Lower lobe of right lung (tissue), 2 donors: ENCODE results near the gene SIGLEC5. TPM values are rescaled to one million over a fixed set of nuclear protein-coding genes. Genes with fewer than 3 reads are reported as not detected.

ENCODE experiments used
- ATAC-seq, 2 donors: fragments of 200-7000 bp; cut with Tn5 transposase; one replicate each; pipeline ENCODE4 v1.9.1; 2020 to 2022; ENCODE audit warnings: mild to moderate bottlenecking in 2 of 2, moderate library complexity in 2 of 2
- DNase-seq: peaks from one replicate; pipeline ENCODE4 v3.0.0-alpha.2; 2020
- H3K27ac ChIP-seq: fragments of 200-600 bp; one replicate; pipeline ENCODE4 v1.8.0; 2022
- H3K27me3 ChIP-seq: fragments of 200-600 bp; one replicate; pipeline ENCODE4 v1.8.0; 2022; ENCODE audit warnings: low read depth
- H3K36me3 ChIP-seq: fragments of 200-600 bp; one replicate; pipeline ENCODE4 v1.8.0; 2022; ENCODE audit warnings: mild to moderate bottlenecking
- H3K4me1 ChIP-seq: fragments of 200-600 bp; one replicate; pipeline ENCODE4 v1.8.0; 2022
- H3K4me3 ChIP-seq: fragments of 200-600 bp; one replicate; pipeline ENCODE4 v1.8.0; 2022; ENCODE audit warnings: mild to moderate bottlenecking
- H3K9me3 ChIP-seq: fragments of 200-600 bp; one replicate; pipeline ENCODE4 v1.8.0; 2022
- intact Hi-C: fragments of 100-400 bp; cut with DNase I; formaldehyde crosslinking; loops from one replicate; pipeline ENCODE4 v1.11.0; 2022
- total RNA-seq: library from RNA; stranded (reverse); fragmentation: NEBNext Ultra II Directional; extraction: Animal tissue kit (Norgen Biotek cat#: 25700); gene quantifications from one replicate; pipeline ENCODE4 v1.2.1, GENCODE V29; 2021
- TF ChIP-seq, protein P1 (sequence below): fragments of 200-600 bp; IDR thresholded peaks from one replicate; pipeline ENCODE4 v1.8.0; 2022; ENCODE audit warnings: antibody characterized with exemption, mild to moderate bottlenecking
- donor health status: DM: no; HTN: yes; CAD: no; lungs with severe emphysema.

SIGLEC5 gene
- total RNA-seq, 1 donor from 2014 or later = 3.1 TPM

DNA sequence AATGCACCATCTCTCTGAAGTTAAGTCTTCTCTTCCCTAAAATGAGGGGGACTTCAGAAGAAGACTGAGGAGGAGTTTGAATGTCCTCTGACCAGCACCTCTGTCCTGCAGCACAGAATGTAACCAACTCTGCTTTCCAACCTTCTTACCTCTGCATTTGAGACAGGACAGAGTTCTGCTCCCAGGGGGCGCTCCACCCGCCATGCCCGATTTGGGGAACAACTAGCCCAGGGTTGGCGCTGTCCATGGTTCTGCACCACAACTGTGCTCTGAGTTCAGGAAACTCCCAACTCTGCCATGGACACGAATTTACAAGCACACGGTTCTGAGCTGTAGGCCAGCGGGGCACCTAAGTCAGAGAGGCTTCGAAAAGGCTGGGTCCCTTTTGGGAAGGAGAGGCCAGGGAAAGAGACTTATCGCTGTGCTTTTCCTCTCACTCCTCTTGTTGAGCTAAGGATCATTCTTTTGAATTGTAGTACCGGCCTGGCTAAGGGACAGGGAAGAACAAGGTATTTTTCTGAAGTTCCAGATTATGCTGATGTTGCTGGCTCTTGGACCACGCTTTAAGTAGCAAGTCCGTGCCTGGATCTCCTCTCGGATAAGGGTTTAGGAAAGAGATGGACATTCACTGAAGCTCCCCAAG lies 22.2 kb downstream of the SIGLEC5 start:
- Histone ChIP-seq H3K9me3 (no peaks in the 10 kb centered on the region), H3K4me3 (no peak overlapping the region), H3K36me3 (no peaks in the 10 kb centered on the region), H3K4me1 (no peaks in the 10 kb centered on the region), H3K27ac (no peak overlapping the region), H3K27me3 (no peaks in the 10 kb centered on the region)
- ATAC-seq = peak; percentile 77 to 93
- DNase-seq = peak; percentile 90
- intact Hi-C loops = no loop called here
- TF ChIP-seq, protein P1, sequence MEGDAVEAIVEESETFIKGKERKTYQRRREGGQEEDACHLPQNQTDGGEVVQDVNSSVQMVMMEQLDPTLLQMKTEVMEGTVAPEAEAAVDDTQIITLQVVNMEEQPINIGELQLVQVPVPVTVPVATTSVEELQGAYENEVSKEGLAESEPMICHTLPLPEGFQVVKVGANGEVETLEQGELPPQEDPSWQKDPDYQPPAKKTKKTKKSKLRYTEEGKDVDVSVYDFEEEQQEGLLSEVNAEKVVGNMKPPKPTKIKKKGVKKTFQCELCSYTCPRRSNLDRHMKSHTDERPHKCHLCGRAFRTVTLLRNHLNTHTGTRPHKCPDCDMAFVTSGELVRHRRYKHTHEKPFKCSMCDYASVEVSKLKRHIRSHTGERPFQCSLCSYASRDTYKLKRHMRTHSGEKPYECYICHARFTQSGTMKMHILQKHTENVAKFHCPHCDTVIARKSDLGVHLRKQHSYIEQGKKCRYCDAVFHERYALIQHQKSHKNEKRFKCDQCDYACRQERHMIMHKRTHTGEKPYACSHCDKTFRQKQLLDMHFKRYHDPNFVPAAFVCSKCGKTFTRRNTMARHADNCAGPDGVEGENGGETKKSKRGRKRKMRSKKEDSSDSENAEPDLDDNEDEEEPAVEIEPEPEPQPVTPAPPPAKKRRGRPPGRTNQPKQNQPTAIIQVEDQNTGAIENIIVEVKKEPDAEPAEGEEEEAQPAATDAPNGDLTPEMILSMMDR = peak; percentile 65

DNA sequence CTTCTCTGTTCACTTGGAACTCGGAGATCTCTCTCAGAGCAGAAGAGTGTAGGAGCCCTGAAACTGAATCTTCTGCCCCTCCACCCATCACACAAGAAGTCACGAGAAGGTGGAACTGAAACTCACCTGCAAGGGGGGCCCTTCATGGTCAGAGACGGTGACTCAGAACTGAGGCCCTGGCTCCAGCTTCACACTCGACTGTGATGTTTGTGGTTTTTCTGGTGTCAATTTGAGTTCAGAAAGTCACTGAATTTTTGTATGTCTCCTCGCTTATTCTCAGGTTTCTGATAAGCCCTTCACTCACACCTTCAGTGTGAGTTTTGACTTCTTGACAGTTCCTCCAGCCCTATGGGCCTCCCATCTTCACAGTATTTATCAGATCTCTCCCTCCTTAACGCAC lies 23.1 kb downstream of the SIGLEC5 start:
- no peaks in the 10 kb centered on the region for H3K27me3 ChIP-seq
- H3K4me1 ChIP-seq = no peaks in the 10 kb centered on the region
- intact Hi-C loops = no loop called here
- H3K36me3 ChIP-seq = no peaks in the 10 kb centered on the region
- no peaks in the 10 kb centered on the region for H3K9me3 ChIP-seq
- H3K4me3 ChIP-seq = no peak overlapping the region
- ATAC-seq = no peak
- TF ChIP-seq, protein P1 = no peak
- no peak overlapping the region for H3K27ac ChIP-seq
- DNase-seq = no peak

GRCh38 chr19:51602189-51602854 lies 27.9 kb downstream of the SIGLEC5 start:
- peaks cover 7% of the 10 kb centered on the region for H3K27me3 ChIP-seq
- ATAC-seq (no peak), DNase-seq (no peak)
- no peaks in the 10 kb centered on the region for H3K9me3 ChIP-seq
- H3K4me1 ChIP-seq = no peaks in the 10 kb centered on the region
- no peak overlapping the region for H3K4me3 ChIP-seq
- TF ChIP-seq, protein P1 = no peak
- no peak overlapping the region for H3K27ac ChIP-seq
- no peaks in the 10 kb centered on the region for H3K36me3 ChIP-seq
- intact Hi-C loops = no loop called here

DNA sequence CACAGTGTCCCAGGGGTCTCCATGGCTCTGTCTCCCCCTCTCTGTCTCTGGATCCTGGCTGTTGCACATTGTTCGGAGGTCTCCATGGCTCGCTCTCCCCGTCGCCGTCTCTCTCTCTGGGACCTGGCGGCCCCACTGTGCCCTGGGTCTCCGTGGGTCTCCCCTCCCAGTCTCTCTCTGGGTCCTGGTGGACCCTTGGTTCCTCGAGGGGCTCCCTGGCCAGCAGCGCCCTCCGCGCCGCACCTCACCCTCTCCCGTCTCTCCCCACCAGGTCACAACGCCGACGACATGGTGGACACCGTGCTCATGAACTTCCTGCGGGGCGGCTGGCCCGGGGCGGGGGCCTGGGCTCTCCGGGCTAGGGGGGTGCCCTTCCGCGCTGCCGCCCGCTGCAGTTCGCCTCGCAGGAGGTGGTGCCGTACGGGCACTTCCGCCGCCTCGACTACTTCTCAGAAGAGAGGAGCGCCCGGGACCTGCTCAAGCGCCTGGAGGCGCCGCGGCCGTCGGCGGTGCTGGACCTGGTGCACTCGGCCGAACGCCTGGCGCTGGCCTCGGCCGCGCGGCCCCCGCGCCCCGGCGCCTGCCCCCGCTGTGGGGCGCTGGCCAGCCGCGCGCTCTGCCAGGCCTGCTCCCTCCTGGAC lies 29.1 kb downstream of the SIGLEC5 start:
- no peaks in the 10 kb centered on the region for H3K36me3 ChIP-seq
- no peak overlapping the region for H3K27ac ChIP-seq
- ATAC-seq (peak in 1 of 2 donors; percentile 26), DNase-seq (no peak)
- peaks cover 7% of the 10 kb centered on the region for H3K27me3 ChIP-seq
- TF ChIP-seq, protein P1 = no peak
- intact Hi-C loops = no loop called here
- H3K4me3 ChIP-seq = no peak overlapping the region
- H3K9me3 ChIP-seq = no peaks in the 10 kb centered on the region
- H3K4me1 ChIP-seq = no peaks in the 10 kb centered on the region

DNA sequence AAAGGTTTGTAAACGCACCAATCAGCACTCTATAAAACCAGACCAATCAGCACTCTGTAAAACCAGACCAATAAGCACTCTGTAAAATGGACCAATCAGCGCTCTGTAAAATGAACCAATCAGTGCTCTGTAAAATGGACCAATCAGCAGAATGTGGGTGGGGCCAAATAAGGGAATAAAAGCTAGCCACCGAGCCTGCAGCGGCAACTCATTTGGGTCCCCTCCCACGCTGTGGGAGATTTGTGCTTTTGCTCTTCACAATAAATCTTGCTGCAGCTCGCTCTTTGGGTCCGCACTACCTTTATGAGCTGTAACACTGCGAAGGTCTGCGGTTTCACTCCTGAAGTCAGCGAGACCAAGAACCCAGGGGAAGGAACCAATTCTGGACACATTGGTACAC lies 31.1 kb downstream of the SIGLEC5 start:
- intact Hi-C loops = no loop called here
- no peak overlapping the region for H3K27ac ChIP-seq
- no peak for ATAC-seq
- peaks cover 7% of the 10 kb centered on the region for H3K4me1 ChIP-seq
- H3K27me3 ChIP-seq = peaks cover 7% of the 10 kb centered on the region
- TF ChIP-seq, protein P1 = no peak
- no peak overlapping the region for H3K4me3 ChIP-seq
- H3K36me3 ChIP-seq = no peaks in the 10 kb centered on the region
- no peak for DNase-seq
- no peaks in the 10 kb centered on the region for H3K9me3 ChIP-seq
